Colonic mucosa (tissue), 4 donors: ENCODE results near the gene POMC. TPM values are rescaled to one million over a fixed set of nuclear protein-coding genes. Genes with fewer than 3 reads are reported as not detected.
A peak's percentile ranks its signal among the peaks of the same experiment; 100 is the strongest.
"Not testable (repeated sequence)": the region's sequence is repeated elsewhere in the genome, so short reads cannot be mapped to it uniquely, and the experiment has no call there.

Experiments used
- DNase-seq: peaks from one replicate; pipeline ENCODE4 v3.0.0-alpha.2; 2020
- H3K27ac ChIP-seq: fragments of 200-600 bp; one replicate; pipeline ENCODE4 v1.8.0; 2021
- H3K27me3 ChIP-seq: fragments of 200-600 bp; one replicate; pipeline ENCODE4 v1.8.0; 2021
- H3K36me3 ChIP-seq: fragments of 200-600 bp; one replicate; pipeline ENCODE4 v1.8.0; 2021
- H3K4me1 ChIP-seq: fragments of 200-600 bp; one replicate; pipeline ENCODE4 v1.8.0; 2021; ENCODE audit warnings: mild to moderate bottlenecking
- H3K4me3 ChIP-seq: fragments of 200-600 bp; one replicate; pipeline ENCODE4 v1.8.0; 2021
- H3K9ac ChIP-seq, 2 donors: one replicate each; pipeline ENCODE4 v1.7.0; 2013; ENCODE audit warnings: control low read depth in 2 of 2, low read depth in 2 of 2, low read length in 2 of 2
- H3K9me3 ChIP-seq: fragments of 200-600 bp; one replicate; pipeline ENCODE4 v1.8.0; 2021
- CTCF ChIP-seq: fragments of 200-600 bp; IDR thresholded peaks from one replicate; pipeline ENCODE4 v1.8.0; 2022; ENCODE audit warnings: antibody characterized with exemption, mild to moderate bottlenecking
- intact Hi-C: fragments of 100-400 bp; cut with DNase I; formaldehyde crosslinking; loops from one replicate; pipeline ENCODE4 v1.14.1; 2022
- total RNA-seq, 2 donors: library from RNA; stranded (reverse); fragmentation: NEBNext Ultra II Directional in 1 of 2; extraction: Animal tissue kit (Norgen Biotek cat#: 25700) in 1 of 2; gene quantifications; one replicate each; pipeline ENCODE4 v1.2.1, GENCODE V29; 2021
- donor health status: healthy.
- donor health status: DM: no; HTN: no; CAD: no.
- donor health status: DM: no; HTN: no; CAD: no.

POMC gene
- total RNA-seq, 2 donors from 2014 or later = 0.53 to 1.8 TPM

- no peaks in the 10 kb centered on the region for H3K36me3 ChIP-seq
- intact Hi-C loops = no loop called here
- H3K4me3 ChIP-seq = no peak overlapping the region
- no peak overlapping the region for H3K27ac ChIP-seq
- H3K4me1 ChIP-seq = no peaks in the 10 kb centered on the region
- no peak for DNase-seq
- H3K27me3 ChIP-seq = peaks cover 4% of the 10 kb centered on the region
- no peaks in the 10 kb centered on the region for H3K9me3 ChIP-seq
- no peak overlapping the region for H3K9ac ChIP-seq
- TF ChIP-seq CTCF = no peak
These were observed 36.1 kb downstream of the POMC start for GRCh38 chr2:25132299-25132635.

GRCh38 chr2:25131567-25132298 is 36.6 kb downstream of the POMC start:
- intact Hi-C loops = no loop called here
- peak; percentile 51 for DNase-seq
- Histone ChIP-seq H3K9me3 (no peaks in the 10 kb centered on the region), H3K4me1 (no peaks in the 10 kb centered on the region), H3K27ac (no peak overlapping the region), H3K9ac (no peak overlapping the region), H3K36me3 (no peaks in the 10 kb centered on the region), H3K4me3 (peak overlapping the region; percentile 19), H3K27me3 (peaks cover 4% of the 10 kb centered on the region)
- no peak for TF ChIP-seq CTCF

DNA sequence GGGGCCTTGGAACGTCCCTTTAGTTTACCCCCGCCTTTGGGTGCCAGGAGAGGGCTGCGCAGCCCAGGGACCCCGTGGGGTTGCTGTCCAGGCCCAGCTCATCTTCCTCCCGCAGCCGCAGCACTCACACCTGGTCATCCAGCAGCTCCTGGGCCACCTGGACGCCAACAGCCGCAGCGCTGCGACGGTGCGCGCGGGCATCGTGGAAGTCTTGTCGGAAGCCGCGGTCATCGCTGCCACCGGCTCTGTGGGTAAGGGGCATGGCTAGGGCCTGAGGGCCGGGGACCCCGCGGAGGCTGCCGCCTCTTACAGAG is 37.2 kb downstream of the POMC start:
- no peaks in the 10 kb centered on the region for H3K9me3 ChIP-seq
- intact Hi-C loops = no loop called here
- H3K4me3 ChIP-seq = peak overlapping the region; percentile 19
- H3K36me3 ChIP-seq = no peaks in the 10 kb centered on the region
- H3K9ac ChIP-seq = no peak overlapping the region
- H3K27ac ChIP-seq = no peak overlapping the region
- no peak for DNase-seq
- H3K27me3 ChIP-seq = peaks cover 4% of the 10 kb centered on the region
- no peak for TF ChIP-seq CTCF
- H3K4me1 ChIP-seq = no peaks in the 10 kb centered on the region

DNA sequence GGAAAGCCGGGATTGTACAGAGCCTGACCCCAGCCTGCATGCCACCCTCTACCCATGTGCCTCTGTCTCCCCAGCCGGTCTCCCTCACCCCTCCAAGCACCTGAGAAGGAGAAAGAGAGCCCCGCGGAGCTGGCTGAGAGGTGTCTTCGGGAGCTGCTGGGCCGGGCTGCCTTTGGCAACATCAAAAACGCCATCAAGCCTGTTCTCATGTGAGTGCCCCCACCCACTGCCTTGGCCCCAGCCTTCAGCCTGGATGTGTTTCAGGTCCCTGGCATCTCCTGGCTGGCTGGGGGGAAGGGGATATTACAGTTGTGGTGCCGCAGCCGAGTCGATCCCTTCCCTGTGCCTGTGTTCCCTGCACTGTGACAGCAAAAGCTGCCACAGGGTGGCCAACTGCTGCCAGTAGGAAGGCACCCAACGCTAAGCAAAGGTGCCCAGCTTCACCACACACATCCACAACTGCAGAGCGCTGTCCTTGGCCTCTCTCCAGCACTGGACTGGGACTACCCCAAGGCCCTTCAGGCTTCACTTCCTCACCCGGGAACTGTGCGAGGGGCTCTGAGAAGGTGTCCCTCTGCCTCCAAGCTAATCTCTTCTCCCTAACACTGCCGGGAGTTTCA is 38.4 kb downstream of the POMC start:
- no peaks in the 10 kb centered on the region for H3K4me1 ChIP-seq
- no peaks in the 10 kb centered on the region for H3K36me3 ChIP-seq
- intact Hi-C loops = loop anchor here (1.0 to 10.0 kb wide), 2 partner anchors 155 to 305 kb away; no protein-coding TSS in a partner anchor
- peaks cover 4% of the 10 kb centered on the region for H3K27me3 ChIP-seq
- H3K9ac ChIP-seq = no peak overlapping the region
- no peak overlapping the region for H3K4me3 ChIP-seq
- TF ChIP-seq CTCF = no peak
- no peak overlapping the region for H3K27ac ChIP-seq
- no peak for DNase-seq
- no peaks in the 10 kb centered on the region for H3K9me3 ChIP-seq

- intact Hi-C loops = loop anchor here (10.0 kb wide), 1 partner anchor 303 kb away; no protein-coding TSS in a partner anchor
- TF ChIP-seq CTCF = no peak
- DNase-seq = no peak
These were observed 40.7 kb downstream of the POMC start for GRCh38 chr2:25127646-25128045.

GRCh38 chr2:25127071-25127470 is 41.3 kb downstream of the POMC start:
- H3K27ac ChIP-seq, H3K4me3 ChIP-seq, H3K27me3 ChIP-seq, H3K36me3 ChIP-seq, DNase-seq, H3K9me3 ChIP-seq, H3K4me1 ChIP-seq, H3K9ac ChIP-seq: not testable (repeated sequence)
- intact Hi-C loops = loop anchor here (10.0 kb wide), 1 partner anchor 302 kb away; no protein-coding TSS in a partner anchor

More at GRCh38 chr2:25127646-25128045, 40.7 kb downstream of the POMC start:
- Histone ChIP-seq H3K4me3 (no peak overlapping the region), H3K9ac (no peak overlapping the region), H3K27me3 (peaks cover 4% of the 10 kb centered on the region), H3K27ac (no peak overlapping the region), H3K9me3 (no peaks in the 10 kb centered on the region), H3K36me3 (no peaks in the 10 kb centered on the region), H3K4me1 (no peaks in the 10 kb centered on the region)
